22Rv1 (cell line): ENCODE results near the gene PIK3R6.

ENCODE experiments used
- H3K27ac ChIP-seq: fragments of 450-650 bp; 2 replicates; pipeline ENCODE4 v1.5.1; 2017
- CTCF ChIP-seq: fragments of 450-650 bp; IDR thresholded peaks from 2 replicates; pipeline ENCODE4 v1.5.1; 2017; ENCODE audit warnings: mild to moderate bottlenecking
- ZFX ChIP-seq: fragments of 450-650 bp; IDR thresholded peaks from 2 replicates; pipeline ENCODE4 v1.6.1; 2017; ENCODE audit warnings: antibody characterized with exemption, borderline replicate concordance

Gene PIK3R6

GRCh38 chr17:8782176-8782575 is 85.3 kb downstream of the PIK3R6 start:
- no peak overlapping the region for H3K27ac ChIP-seq

GRCh38 chr17:8781776-8782175 is 85.7 kb downstream of the PIK3R6 start:
- H3K27ac ChIP-seq, result no peak overlapping the region
- TF ChIP-seq ZFX (no peak), CTCF (no peak)

More at GRCh38 chr17:8782176-8782575, 85.3 kb downstream of the PIK3R6 start:
- TF ChIP-seq CTCF (no peak), ZFX (no peak)

GRCh38 chr17:8776881-8777280 is 90.6 kb downstream of the PIK3R6 start:
- no peak for TF ChIP-seq CTCF
- H3K27ac ChIP-seq, result no peak overlapping the region

DNA sequence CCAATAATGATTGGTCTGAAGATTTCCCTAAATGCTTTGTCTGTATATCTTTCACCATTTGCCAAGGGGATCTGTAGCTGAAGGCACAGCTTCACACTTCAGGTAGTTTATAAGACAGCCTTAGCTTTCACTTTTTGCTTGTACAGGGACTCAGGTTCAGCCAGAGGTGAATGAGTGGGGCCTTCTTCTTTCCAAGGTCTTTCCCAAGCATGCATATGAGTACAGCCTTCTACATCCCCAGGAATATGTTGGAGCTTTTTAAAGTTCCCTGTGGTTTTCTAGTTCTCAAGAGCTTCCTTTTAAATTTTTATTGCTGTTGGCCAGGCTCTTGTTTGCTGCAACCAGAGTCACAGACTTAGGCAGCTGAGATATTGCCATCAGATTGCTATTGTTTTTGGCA is 91.2 kb downstream of the PIK3R6 start:
- TF ChIP-seq CTCF (no peak), ZFX (no peak)
- no peak overlapping the region for H3K27ac ChIP-seq

DNA sequence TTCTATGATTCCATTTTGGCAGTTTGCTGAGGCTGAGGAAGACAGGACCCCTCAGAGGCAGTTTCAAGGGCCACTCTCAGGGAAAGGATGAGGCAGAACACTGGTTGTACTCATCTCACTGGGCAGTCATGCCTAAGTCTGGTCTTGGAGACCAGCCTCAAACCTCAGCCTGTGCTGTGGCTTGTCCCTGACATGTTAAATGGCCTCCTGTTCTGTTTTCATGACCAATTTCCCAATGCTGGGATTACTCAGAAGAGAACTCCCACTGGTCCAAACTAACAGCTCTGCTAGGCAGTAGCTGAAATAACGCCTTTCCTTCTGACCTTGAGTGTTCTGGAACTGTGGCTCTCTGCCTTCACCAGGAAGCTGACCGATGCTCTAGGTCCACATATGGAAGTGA is 100.7 kb downstream of the PIK3R6 start:
- H3K27ac ChIP-seq, result no peak overlapping the region
- TF ChIP-seq CTCF (no peak), ZFX (no peak)

GRCh38 chr17:8762012-8762411 is 105.5 kb downstream of the PIK3R6 start:
- no peak for TF ChIP-seq CTCF
- no peak for TF ChIP-seq ZFX
- no peak overlapping the region for H3K27ac ChIP-seq

DNA sequence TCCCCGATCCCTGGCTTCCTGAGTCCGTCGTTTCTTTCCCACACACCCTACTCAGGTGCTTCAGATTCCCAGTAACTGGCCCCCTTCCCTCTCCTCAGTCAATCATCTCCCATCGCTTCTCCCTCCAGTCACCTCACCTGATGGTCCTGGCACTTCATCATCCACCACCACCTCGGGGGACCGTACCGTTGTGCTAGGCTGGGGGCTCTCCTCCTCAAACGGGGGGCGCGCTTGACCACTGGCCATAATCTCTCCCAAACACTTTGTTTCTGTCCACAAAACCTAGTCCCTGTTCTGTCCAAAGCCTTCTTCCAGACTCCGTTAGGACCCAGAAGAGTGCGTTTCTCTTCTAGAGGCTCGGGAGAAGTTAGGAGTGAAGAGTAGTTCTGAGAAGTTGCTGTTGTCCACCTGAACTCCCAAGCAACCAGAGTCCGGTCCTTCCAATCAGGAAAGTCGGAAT is 109.3 kb downstream of the PIK3R6 start, which contains the start of gene SPDYE4:
Gene SPDYE4 (minus strand): TSS at position 410 of the 460 bp plus-strand sequence. CDS start 164 bp downstream, at position 246.
- H3K27ac ChIP-seq, result no peak within 1 kb of the TSS
- TF ChIP-seq ZFX (no peak), CTCF (no peak)
